HG03521 (cell line): ENCODE results near the gene UTP3.
"Not testable (repeated sequence)": the region's sequence is repeated elsewhere in the genome, so short reads cannot be mapped to it uniquely, and the experiment has no call there.

ENCODE experiments used
- ATAC-seq: cut with Tn5 transposase; IDR thresholded peaks from one replicate; pipeline ENCODE4 v1.9.1; 2021; ENCODE audit warnings: mild to moderate bottlenecking, moderate library complexity; ENCODE audit not compliant: unreplicated experiment

UTP3 gene, protein sequence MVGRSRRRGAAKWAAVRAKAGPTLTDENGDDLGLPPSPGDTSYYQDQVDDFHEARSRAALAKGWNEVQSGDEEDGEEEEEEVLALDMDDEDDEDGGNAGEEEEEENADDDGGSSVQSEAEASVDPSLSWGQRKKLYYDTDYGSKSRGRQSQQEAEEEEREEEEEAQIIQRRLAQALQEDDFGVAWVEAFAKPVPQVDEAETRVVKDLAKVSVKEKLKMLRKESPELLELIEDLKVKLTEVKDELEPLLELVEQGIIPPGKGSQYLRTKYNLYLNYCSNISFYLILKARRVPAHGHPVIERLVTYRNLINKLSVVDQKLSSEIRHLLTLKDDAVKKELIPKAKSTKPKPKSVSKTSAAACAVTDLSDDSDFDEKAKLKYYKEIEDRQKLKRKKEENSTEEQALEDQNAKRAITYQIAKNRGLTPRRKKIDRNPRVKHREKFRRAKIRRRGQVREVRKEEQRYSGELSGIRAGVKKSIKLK

DNA sequence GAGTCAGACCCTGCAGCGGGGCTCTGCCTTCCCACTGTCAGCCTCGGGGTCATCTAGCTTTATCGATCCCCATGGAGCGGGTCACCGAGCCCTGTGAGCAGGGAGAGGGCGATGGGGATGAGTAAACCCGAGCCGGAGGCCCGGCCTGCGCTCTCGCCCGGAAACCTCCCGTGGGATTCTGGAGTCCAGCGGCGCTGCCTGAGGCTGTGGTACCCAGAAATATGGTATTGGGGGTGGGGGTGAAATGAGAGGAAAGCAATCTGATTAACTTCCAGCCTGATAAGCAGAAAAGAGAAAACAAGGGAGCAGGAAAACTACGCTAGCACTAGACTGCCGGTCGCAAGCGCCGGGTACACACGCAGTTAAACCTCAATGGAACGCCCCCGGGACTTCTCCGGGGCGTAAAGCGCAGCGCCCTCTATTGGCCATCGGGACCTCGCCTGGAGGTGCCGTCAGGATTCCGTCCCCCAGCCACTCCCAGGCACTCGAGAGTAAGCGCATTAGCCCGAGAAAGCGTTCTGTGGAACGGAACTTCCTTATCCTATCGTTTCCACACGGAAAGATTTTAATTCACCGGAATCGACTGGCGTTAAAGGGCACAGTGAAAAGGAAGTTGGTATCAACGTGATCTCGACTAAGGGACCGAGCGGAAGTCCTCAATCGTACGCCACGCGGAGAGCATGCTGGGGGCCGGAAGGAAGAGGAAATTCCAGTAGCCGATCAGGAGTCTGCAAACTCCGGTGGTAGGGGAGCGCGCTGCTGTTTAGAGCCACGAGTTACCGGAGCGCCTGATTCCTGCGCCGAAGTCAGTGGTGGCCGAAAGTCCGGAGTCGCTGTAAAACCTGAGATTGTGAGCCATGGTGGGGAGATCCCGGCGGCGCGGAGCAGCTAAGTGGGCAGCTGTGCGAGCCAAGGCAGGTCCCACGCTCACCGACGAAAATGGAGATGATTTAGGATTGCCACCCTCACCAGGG is at the start of gene UTP3:
Gene UTP3 (plus strand): TSS at position 712 of the 974 bp plus-strand sequence. CDS start 146 bp downstream, at position 858.
- ATAC-seq: peak; percentile 89

DNA sequence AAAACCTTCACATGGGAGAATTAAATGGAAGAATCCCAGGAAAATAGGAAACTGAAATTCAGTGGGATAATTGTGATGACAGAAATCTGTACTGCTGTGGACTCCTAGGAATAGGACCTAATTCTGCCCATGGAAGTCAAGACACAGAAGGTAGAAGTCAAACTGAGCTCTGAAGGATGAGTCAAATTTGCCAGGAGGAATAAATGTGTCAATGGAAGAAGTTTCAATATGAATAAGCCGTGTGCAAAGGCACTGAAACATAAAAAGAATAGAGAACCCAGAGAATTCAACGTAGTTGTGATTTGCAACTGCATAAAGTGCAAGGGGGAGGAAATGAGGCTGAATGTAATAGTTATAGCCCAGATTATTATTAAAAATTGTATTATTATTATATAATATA is 48.1 kb upstream of the UTP3 start:
- ATAC-seq: no peak

DNA sequence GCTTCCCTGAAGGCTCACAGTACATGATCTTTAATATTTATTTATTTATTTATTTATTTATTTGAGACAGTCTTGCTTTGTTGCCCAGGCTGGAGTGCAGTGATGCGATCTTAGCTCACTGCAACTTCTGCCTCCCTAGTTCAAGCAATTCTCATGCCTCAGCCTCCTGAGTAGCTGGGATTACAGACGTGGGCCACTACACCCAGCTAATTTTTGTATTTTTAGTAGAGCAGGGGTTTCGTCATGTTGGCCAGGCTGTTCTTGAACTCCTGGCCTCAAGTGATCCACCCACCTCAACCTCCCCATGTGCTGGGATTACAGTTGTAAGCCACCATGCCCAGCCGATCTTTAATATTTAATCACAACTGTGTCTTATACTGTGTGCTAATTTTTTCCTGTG is 37.6 kb upstream of the UTP3 start:
- ATAC-seq: not testable (repeated sequence)

DNA sequence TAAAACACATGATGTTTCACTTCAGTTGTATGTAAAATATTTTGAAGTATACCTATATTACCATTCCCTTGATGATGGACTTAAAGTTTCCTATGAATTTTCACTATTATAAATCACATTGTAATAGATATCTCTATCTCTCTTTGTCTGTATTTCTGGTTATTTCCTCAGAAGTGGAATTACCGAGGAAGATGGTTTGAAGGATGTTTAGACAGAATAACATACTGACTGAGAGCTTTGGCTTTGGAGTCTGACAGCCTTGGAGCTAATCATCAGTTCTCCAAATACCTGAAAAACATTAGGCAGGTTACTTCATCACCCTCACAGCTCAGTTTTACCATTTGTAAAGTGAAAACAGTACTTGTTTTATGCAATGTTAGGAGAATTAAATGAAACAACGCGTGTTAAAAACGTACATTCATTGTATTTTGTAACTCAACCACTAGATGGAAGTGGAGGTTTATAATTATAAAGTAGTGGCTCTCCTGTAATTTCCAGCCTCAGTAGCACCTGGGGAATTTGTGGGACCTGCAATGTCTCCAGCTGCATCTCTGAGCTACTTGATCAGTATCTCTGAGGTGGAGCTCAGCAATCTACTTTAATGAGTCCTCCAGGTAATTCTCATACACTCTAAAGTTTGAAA is 36.3 kb upstream of the UTP3 start:
- no peak for ATAC-seq

DNA sequence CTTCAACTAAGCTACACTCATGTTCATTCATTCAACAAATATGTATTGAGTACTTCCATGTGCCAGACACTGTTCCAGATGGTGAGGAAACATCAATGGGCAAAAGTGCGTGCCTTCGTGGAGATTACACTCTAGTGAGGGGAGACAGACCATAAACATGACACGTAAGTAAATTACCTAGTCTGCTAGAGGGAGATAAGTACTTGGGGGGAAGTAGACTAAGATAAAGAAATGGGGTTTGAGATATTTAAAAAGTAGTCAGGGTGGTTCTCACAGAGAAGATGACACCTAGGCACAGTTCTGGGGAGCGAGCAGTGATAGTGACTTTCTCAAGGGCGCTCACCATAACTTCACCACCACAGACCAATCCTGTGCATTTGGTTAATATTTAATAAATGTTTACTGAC is 33.7 kb upstream of the UTP3 start:
- no peak for ATAC-seq

DNA sequence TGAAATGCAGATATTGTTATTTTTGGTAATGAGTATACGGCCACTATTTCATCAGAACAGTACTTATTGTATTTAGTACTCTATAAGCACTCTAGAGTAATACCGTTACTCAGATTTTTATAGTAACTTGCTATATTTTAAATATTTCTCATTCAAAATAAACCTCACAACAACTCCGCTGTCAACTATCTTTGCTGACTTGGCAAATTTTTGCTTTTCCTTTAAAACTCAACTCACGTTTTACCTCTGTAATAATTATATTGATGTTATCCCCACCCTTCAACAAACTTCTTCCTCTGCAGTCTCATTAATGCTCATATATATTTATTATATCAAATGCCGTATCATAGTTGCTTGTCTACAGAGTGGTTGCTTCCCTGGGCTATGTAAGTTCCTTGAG is 31.0 kb upstream of the UTP3 start:
- no peak for ATAC-seq

DNA sequence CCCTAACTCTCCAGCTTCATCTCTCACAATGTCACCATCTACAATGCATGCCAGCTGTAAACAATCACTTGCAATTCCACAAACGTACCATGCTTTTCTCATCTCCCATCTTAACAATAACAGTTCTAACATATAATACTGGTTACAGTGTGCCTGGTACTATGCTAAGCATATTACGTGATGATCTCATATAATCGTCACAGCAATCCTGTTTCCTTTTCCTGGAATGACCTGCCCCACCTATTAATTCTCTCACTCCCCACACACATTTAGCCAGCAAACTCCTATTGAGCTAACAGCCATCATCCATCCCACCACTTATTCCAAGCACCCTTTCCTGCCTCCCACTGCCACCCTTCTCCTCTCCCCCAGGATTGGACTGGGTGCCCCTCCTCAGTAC is 29.9 kb upstream of the UTP3 start:
- ATAC-seq: no peak

DNA sequence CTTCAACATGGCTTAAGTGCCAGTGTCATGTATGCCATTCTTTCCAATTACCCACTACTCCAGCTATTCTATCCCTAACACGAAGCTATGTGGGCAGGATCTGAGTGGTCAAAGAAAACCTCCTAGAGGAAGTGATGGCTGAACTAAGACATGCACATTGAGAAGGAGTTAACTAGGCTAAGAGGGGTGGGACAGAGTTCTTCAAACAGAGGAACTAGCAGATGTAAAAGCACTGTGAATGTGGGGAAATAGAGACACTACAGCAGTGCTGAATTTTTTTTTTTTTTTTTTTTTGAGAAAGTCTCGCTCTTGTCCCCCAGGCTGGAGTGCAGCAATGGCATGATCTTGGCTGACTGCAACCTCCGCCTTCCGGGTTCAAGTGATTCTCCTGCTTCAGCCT is 28.2 kb upstream of the UTP3 start:
- no peak for ATAC-seq

DNA sequence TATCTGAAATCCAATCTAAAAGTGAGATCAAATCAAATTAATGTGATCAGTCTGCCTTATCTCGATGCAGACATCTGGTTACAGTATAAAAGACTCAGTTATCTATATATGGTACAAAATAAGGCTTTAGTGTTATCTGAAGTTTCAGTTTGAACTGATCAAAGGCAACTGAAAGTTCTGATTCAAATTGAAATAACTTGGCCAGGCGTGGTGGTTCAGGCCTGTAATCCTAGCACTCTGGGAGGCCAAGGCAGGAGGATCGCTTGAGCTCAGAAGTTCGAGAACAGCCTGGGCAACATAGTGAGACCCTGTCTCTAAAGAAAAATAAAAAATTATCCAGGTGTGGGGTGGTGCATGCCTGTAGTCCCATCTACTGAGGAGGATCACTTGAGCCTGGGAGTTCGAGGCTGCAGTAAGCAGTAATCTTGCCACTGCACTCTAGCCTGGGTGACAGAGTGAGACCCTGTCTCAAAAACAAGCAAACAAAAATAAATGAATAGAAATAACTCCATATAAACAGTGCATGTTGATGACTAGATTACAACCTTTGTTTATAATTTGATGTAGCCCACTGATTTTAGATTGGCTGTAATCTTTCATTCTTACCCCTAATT is 26.9 kb upstream of the UTP3 start:
- ATAC-seq: not testable (repeated sequence)

DNA sequence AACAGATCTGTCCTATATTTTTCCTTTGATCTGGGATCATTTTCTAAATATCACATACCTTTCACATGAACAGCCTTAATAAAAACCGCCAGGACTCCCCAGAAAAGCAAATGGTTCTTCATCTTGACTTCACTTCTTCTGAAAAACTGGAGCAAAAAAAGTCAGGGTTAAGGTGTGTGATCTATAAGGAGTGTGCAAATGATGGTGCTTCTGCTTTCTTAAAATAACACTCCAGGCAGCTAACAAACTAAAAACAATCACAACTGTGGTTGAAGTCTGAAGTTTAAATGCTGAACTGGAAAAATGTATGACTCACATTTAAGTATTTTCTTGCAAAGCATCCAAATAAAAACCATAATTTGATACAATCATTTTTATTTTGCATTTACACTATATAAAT is 22.0 kb upstream of the UTP3 start, which contains the start of gene JCHAIN:
Gene JCHAIN (minus strand): TSS at position 140 of the 400 bp plus-strand sequence. CDS start 18 bp downstream, at position 122.
- no peak for ATAC-seq

DNA sequence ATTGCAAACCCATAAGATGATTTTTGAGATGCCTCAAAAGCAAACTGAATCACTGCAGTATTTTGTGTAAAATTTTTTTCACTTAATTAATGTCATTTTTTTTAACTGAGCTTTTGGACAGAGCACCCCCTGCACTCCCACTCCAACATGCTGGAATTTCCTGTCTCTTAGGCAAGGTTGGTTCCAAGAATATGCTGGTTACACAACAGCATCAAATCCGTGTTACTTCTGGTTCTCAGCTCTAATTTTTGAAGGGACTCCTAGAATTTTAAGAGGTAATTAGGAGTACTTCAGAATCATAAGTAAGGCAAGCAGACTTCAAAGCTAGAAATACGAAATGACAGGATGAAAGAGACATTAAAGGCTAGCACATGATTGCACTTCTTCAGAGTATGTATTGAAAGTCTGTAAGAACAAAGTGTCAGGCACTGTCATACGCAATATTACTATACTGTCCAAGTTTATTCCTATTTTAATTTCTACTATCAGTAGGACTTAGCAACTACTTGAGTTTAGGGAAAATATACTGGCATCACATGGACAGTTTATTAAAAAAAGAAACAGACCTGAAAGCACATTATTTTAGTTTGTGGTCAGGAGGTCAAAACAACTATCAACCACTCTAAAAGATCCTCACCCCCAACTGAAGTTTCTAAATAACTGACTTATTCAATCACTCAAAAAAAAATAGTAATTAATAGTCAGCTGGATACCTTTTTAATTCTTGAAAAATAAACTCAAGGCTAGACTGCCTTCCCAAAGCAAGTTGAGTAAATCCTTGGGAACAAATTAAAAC is 20.4 kb upstream of the UTP3 start:
- peak; percentile 42 for ATAC-seq

DNA sequence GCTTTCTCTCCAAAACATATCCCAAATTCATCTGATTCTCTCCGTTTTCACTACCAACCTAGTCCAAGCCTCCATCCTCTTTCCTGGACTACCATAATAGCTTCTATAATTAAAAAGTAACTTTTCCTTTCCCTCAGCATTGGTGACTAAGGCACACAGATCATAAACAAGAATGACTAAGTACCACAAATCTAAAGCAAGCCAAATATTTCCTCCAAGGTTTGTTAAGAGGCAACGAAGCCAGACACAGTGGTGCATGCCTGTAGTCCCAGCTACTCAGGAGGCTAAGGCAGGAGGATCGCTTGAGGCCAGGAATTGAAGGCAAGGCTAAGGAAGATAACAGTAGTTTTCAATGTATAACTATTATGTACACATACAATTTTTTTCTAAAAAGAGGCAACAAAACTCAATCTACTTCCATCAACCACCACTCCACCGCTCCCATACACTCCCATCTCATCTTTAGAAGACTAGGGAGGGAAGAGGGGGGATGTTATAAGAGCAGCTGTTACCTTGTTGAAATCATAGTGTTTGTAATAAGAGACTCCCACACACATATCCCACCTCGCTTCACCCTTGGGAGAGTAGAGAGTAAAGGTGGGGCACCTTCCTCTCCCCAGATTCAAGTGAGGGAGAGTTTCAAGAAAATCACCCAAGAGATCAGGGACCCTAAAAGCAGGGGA is 17.9 kb upstream of the UTP3 start:
- no peak for ATAC-seq

DNA sequence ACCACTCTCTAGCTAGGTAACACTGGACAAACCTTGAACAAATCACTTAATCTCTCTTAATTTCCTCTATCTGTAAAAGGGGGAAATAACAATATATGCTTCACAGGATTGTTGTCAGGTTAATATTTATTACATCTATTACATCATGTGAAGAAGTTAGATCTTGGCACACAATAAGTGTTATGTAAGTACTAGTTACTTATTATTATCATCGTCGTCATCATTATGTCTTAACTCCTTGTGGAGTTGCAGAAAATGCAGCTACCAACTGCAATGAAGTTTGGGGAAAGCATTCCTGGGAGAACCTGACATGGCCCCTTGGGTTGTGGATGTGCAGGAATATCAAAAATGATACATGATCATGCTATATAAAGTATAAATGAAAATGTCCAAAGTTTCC is 17.2 kb upstream of the UTP3 start:
- ATAC-seq: no peak

DNA sequence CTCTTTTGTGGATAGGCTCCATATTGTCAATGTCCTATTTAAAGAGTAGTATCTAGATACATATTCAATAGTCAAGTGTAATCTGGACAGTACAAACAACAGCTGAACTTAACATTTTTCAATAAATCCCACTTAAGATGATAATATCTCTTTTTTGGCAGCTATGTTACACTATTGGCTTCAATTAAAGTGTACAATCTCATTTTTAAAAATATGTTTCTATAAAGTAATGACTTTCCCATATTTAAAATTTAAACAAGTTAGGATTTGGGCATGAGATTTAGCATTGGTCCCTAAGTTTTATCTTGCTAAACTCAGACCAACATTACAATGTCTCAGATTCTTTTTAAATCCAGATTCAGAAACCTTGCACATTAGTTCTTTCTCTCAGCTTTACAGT is 14.1 kb upstream of the UTP3 start:
- ATAC-seq: no peak

DNA sequence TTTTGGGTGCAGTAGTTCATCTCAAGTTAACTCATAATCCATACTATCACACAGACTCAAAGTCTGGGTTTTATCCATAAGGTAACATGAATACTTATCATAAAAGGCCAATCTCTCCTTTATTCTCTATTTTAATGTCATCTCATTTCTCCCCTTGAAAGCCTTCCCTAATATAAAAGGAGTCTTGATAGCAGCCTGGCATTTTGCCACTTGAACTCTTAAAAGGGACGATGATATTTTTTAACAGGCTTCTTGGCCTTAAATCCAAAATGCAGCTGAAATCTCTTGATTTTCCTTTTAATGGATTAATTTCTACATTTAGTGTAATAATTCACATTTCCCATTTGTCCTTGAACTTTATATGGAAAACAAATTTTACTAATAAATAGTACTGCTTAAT is 13.6 kb upstream of the UTP3 start:
- no peak for ATAC-seq

DNA sequence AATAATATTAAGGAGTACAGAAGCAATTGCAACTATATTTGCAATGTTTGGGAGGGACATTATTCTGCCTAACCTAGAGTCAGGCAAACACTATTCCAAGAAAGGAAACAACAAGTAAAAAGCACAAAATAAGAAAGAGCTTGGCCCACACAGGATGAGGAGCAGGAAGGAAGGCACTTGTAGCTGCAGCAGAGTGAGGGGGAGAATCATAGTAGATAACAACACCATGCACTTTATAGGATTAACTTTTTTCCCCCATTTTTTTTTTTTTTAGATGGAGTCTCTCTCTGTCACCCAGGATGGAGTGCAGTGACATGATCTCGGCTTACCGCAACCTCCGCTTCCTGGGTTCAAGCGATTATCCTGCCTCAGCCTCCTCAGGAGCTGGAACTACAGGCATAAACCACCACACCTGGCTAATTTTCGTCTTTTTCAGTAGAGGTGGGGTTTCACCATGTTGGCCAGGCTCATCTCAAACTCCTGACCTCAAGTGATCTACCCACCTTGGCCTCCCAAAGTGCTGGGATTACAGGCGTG is 11.7 kb upstream of the UTP3 start:
- no peak for ATAC-seq

DNA sequence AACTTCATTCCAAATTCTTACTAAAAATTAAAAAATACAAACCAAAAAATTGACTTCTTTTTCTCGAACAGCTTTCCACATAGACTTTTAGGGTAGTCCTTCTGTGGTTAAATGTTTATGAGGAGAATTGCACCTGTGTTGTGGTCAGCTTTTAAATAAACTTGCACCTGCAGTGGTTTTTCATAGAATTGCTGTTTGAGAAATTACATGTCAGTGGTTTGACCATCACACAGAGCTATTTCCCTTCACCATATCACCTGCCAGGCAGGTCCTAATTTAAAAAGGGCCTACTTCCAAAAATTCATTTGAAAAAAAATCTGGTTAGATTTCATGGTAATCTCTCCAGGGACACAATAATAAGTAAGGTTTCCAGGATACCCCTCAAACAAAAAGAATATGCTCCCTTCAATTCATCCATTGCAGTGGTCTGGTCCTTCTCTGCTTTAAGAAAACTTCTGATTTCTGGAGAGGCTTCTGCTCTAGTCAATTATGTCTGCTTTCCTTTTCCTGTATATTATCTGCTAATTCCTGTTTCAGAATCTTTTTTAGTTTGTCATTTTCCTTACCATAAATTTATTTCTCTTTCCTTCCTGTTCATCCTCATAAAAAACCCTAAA is 9.8 kb upstream of the UTP3 start:
- peak; percentile 74 for ATAC-seq

DNA sequence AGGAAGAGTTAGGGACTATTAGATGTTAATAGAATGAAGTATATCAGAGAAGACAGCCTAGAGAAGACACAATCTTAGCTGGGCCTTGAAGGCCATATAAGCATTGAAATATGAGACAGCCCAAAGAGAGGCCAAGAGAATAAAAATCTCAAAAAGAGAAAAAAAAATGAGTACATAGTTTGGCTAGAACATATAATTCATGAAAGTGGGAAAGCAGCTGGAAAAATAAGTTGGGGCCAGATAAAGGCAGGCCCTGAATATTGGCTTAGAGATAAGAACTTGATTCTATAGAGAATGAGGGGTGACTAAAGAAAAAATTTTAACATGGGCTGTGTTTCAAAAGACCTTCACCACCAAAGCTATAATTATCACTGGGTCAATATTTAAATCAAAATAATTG is 7.4 kb upstream of the UTP3 start:
- ATAC-seq: no peak

DNA sequence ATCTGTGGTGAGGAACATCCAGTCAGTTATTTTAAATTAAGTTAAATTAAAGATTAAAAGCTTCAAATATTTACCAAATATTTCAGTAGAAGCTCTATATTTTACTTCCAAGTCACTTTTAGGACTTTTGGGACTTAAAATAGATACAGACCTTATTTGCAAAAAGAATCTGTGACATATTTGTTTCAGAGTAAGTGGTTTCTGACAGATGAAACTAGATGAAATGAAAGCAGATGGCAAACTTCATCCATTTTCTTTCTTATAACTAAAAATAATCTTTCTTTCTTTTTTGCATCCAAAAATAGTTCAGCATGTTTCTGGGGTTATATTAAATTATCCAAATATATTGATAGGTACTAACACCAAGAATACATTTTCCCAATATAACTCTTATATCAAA is 6.6 kb upstream of the UTP3 start:
- peak; percentile 34 for ATAC-seq
